GM19324 (cell line): Measurements from ENCODE around the gene SVIL.
"Not testable (repeated sequence)": the region's sequence is repeated elsewhere in the genome, so short reads cannot be mapped to it uniquely, and the experiment has no call there.

Source experiments
- ATAC-seq: cut with Tn5 transposase; IDR thresholded peaks from one replicate; pipeline ENCODE4 v1.9.1; 2021; ENCODE audit warnings: mild to moderate bottlenecking, moderate library complexity; ENCODE audit not compliant: unreplicated experiment, low FRiP score

The SVIL gene

DNA sequence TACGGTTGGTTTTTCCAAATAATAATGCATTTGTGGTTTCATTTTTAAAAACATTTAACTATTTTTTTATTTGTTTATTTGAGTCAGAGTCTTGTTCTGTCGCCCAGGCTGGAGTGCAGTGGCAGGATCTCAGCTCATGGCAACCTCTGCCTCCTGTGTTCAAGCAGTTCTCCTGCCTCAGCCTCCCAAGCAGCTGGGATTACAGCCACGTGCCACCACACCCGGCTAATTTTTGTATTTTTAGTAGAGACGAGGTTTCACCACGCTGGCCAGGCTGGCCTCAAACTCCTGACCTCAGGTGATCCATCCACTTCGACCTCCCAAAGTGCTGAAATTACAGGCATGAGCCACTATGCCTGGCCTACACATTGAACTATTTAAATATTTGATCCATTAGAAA lies 28.1 kb downstream of the SVIL start:
- not testable (repeated sequence) for ATAC-seq

DNA sequence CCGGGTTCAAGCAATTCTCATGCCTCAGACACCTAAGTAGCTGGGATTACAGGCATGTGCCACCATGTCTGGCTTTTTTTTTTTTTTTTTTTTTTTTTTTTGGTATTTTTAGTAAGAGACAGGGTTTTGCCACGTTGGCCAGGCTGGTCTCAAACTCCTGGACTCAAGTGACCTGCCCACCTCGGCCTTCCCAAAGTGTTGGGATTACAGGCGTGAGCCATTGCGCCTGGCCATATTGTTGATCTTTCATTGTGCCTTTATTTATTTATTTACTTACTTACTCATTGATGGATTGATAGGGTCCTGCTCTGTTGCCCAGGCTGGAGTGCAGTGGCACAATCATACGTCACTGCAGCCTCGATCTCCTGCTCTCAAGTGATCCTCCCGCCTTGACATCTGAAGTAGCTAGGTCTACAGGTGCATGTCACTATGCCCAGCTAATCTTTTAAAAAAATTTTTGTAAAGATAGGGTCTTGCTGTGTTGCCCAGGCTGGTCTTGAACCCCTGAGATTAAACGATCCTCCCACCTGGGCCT lies 30.4 kb downstream of the SVIL start:
- ATAC-seq = no peak

DNA sequence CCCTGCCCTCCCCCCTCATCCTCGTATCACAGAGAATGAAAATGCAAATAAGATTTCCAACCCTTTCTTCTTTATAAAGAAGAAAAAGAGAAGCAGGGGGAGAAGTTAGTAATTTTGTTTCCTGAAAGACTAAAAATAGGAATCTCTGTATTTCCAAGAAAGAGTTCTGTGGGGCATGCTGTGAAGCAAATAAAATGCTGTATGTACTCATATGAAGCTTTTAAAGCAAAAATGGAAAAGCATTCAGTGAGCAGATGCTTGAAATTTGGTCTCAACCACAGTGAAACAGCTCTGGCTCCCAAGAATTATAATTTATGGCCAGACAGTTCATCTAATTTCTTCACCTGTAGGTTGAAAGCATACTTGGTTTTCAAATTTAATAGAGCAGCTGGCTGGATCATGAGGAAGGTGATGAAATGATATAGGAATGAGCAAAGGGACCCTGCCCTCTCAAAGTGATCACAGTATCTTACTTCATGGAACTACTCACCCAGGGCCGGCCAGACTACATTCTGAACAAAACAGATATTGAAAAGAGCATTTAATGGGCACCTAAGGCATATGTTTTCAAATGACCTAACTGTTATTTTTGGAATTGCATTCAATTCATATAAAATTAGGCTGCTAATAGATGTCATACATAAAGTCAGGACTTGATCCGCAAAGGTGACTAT lies 31.4 kb downstream of the SVIL start:
- ATAC-seq = no peak

DNA sequence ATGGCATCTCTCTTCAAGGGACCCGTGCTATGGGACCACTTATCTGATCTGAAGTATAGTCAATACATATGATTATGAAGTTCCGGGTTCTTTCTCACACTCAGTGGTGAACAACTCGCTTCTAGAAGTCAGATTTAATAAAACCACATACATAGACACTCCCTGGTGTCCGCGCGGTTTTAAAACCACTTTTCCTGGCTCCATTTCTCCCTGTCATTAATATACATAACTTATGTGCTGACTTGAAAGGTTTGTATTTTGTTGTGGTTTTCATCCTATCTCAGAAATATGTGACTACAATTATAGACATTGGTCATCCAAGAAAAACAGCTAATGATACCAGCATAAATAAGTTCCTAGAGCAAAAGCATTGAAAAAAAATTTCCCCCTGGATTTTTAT lies 34.0 kb downstream of the SVIL start:
- no peak for ATAC-seq

DNA sequence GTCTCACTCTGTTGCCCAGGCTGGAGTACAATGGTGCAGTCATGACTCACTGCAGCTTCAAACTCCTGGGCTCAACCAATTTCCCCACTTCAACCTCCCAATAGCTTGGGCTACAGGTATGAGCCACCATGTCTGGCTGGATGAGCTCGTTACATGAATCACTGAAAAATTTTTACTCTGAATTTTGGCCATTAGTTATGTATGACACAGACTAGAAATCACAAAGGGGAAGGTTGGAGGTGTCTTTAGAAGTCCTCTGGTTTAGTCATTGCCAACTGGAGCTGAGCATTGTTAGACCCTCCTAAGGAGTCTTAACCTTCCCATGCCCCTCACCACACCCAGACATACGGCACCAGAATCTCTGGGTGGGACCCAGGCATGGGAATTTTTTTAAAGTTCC lies 34.7 kb downstream of the SVIL start:
- ATAC-seq = no peak

DNA sequence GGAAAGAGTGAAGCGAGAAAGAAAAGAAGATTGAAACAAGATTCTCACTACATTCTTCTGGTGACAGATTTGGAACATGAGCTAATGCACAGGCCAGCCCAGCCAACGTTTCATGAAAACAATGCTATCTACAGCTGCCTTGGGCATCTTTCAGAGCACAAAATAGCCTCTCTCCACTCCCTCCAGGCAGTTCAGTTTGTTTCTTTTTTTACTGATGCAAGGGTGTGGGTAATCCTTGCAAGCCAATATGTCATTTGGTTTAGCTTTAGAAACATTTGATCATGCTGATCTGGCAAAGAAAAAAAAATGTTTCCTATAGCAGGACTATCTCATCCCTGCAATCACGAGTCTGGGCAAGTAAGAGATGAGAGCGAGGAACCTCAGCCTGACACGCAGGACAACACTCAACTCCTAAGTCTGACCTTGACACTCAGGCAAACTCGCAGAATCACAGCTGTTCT lies 35.9 kb downstream of the SVIL start:
- ATAC-seq = no peak

DNA sequence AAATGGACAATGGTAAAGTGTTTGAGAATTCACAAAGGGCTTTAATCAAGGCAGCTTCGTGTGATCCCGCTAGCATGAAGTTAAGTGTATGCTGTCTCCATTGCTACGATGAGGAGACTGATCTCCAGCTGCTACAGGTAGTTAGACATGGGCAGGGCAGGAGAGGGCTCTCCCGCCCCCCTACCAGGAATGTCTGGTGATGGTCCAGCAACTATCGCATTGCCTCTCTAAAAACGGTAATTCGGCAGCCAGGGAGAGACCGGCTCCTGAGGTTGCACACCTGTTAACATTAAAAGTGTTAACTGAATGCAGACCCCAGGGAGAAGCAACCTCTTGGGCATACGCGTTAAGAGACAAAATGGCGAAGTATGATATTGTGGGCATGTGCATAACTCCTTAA lies 37.9 kb downstream of the SVIL start:
- ATAC-seq = no peak

DNA sequence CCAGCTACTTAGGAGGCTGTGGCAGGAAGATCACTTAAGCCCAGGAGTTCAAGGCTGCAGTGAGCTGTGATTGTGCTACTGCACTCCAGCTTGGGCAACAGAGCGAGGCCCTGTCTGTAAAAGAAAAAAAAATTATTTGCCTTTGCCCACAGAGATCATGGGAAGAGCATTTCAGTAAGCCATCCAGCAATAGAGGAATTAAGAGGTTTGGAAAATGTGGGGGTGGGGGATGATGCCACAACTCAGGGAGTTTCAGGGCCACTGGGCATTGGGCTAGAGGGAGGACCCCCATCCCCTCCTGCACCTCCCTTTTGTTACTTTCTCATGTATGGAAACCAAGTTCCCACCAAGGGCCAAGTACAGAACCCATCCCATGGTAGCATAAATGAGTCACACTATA lies 38.4 kb downstream of the SVIL start:
- ATAC-seq = no peak

DNA sequence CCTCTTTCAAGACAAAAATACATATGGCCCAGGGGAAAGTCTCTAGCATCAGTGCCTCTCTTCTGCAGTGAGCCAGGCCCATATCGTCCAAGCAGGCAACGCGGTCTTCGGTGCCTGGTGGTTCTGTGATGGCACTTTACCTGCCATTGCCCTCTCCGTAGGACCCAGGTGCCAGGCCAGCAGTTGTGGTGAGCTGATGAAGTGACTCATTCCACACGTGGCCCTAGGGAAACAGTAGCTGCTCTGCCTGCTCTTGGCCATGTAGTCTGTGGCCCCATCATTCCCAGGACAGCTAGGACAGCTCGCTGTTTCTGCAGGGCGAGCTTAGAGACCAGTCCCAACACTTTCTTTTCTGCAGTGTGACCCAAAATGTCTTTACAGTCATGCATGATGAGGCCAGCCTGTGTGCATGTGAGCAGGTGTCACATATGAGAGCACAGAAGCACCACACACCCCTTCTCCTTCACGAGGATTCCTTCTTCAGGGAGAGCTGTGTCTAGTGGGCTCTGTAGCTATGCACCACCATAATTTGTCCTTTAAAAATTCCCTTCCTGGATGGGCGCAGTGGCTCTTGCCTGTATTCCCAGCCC lies 39.0 kb downstream of the SVIL start:
- ATAC-seq = no peak

DNA sequence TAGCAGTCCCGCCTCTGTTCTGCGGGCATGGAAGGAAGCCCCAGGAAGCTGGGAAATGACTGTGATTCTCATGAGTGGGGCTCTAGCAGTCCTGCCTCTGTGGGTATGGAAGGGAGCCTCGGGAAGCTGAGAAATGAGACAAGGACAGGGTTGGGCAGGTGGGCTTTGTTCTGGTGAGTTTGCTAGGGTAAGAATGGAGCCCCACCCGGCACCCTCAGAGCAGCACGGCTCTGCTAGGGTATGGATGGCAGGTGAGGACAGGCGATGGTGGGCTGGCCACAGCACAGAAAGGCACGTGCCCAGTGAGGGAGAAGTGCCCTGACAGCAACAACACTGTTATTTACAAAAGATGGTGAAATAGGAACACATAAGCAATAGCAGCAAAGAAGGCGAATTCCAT lies 39.6 kb downstream of the SVIL start:
- ATAC-seq = no peak

- ATAC-seq = no peak
Measured at GRCh38 chr10:29591651-29591968, 43.2 kb downstream of the SVIL start.

- ATAC-seq = no peak
Measured at GRCh38 chr10:29590915-29591650, 43.7 kb downstream of the SVIL start.

GRCh38 chr10:29588629-29589421 lies 45.9 kb downstream of the SVIL start:
- ATAC-seq = no peak

GRCh38 chr10:29587750-29588628 lies 46.8 kb downstream of the SVIL start:
- not testable (repeated sequence) for ATAC-seq

DNA sequence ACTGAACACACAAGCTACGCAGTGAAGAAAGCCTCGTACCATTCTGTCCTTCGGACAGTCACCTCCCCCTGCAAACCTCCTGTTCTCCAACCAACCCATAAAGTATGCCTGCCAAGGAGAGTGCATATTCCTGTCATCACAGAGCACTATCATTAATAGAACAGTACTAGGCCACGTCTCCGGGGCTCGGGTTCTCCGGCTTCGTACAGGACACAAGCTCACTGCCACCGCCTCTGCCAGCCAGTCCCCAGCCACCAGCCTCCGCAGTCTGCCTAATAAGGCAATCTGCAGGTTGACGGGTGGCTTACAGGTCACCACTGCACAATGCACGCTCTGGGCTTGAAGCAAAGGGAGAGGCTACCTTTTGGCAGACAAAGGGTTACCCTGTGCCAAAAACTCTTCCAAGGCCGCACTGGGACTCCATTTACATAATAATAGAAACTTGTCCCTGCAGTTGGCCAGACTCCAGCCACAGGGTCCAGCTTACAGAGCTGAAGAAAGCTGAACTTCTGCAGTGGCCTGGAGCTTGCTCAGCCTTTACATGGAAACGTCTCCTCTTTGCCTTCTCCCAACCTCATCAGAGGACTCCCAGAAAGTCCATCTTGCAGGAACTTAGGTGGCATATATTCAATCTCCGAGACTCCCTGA lies 47.5 kb downstream of the SVIL start:
- not testable (repeated sequence) for ATAC-seq

DNA sequence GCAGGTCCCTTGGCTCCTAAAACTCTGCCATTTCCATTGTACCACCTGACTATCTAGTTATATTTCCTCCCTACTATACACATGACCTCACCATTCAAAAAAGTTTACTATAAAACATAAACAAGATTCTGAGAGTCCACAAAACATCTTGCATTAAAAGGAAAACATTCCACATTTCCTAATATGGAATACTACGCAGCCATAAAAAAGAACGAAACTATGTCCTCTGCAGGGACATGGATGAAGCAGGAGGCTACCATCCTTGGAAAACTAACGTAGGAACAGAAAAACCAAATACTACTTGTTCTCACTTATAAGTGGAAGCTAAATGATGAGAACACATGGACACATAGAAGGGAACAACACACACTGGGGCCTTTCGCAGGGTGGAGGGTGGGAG lies 48.3 kb downstream of the SVIL start:
- ATAC-seq = no peak

DNA sequence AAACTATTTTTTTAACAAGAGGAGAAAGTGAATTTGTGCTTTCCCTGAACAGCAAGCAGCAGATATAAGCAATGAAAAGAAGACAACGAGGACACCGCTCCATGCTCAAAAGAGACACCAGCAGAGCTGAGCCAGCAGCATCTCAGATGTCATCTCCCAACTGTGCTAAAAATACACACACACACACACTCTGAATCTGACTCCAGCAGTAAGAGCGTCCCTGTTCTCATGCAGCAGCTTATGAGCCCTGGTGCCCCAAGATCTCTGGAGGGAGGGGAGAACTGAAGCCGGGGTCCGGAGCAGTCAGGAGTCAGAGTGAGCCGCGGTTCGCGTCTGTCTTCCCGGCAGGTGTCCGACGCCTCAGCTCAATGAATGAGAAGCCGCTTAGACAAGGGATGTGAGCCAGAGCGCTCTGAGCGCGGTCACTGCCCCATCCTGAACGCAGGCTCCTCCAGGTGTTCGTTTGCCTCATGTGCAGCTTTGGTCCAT lies 49.2 kb downstream of the SVIL start:
- no peak for ATAC-seq

- ATAC-seq = no peak
Measured at GRCh38 chr10:29584436-29584835, 50.3 kb downstream of the SVIL start.

DNA sequence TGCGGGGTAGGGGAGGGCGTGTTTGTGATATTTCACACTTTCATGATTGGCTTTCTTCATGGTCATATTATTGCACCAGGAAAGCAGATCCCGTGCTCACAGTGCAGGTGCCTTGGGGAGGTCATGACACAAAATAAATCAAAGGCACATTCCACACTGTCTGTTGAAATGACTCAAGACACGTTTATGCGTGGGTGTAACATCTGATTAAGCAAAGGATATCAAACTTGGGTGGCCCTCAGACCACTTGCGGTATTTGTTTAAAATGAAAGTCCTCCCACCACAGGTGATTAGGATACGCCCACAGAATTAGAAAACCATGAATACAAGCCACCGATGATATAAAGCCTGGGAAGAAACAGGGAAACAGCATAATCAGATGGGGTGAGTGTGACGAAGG lies 51.1 kb downstream of the SVIL start:
- ATAC-seq = no peak
